ENCODE measurements around the gene RAB15. TPM values are rescaled to one million over a fixed set of nuclear protein-coding genes. Genes with fewer than 3 reads are reported as not detected.
"Not testable (repeated sequence)": the region's sequence is repeated elsewhere in the genome, so short reads cannot be mapped to it uniquely, and the experiment has no call there.

The RAB15 gene
- total RNA-seq, 1 donor from 2014 or later = 25.0 TPM

- TF ChIP-seq, protein P1, sequence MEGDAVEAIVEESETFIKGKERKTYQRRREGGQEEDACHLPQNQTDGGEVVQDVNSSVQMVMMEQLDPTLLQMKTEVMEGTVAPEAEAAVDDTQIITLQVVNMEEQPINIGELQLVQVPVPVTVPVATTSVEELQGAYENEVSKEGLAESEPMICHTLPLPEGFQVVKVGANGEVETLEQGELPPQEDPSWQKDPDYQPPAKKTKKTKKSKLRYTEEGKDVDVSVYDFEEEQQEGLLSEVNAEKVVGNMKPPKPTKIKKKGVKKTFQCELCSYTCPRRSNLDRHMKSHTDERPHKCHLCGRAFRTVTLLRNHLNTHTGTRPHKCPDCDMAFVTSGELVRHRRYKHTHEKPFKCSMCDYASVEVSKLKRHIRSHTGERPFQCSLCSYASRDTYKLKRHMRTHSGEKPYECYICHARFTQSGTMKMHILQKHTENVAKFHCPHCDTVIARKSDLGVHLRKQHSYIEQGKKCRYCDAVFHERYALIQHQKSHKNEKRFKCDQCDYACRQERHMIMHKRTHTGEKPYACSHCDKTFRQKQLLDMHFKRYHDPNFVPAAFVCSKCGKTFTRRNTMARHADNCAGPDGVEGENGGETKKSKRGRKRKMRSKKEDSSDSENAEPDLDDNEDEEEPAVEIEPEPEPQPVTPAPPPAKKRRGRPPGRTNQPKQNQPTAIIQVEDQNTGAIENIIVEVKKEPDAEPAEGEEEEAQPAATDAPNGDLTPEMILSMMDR (IDR thresholded peaks at IDR 0.05; ENCODE audit: unreplicated experiment) = no peak
- Mint-ChIP-seq H3K27ac (peak overlapping the region; percentile 89), H3K27me3 (ENCODE audit: low read depth) (no peaks in the 10 kb centered on the region), H3K4me1 (peaks cover 21% of the 10 kb centered on the region), H3K4me3 (peak overlapping the region; percentile 92), H3K9me3 (no peaks in the 10 kb centered on the region), H3K36me3 (peaks cover 2% of the 10 kb centered on the region)
- DNase-seq (ENCODE audit: low spot score in 2 of 2, unreplicated experiment in 2 of 2) = no peak
Observed at GRCh38 chr14:64915029-64915424, 57.1 kb downstream of the RAB15 start.

DNA sequence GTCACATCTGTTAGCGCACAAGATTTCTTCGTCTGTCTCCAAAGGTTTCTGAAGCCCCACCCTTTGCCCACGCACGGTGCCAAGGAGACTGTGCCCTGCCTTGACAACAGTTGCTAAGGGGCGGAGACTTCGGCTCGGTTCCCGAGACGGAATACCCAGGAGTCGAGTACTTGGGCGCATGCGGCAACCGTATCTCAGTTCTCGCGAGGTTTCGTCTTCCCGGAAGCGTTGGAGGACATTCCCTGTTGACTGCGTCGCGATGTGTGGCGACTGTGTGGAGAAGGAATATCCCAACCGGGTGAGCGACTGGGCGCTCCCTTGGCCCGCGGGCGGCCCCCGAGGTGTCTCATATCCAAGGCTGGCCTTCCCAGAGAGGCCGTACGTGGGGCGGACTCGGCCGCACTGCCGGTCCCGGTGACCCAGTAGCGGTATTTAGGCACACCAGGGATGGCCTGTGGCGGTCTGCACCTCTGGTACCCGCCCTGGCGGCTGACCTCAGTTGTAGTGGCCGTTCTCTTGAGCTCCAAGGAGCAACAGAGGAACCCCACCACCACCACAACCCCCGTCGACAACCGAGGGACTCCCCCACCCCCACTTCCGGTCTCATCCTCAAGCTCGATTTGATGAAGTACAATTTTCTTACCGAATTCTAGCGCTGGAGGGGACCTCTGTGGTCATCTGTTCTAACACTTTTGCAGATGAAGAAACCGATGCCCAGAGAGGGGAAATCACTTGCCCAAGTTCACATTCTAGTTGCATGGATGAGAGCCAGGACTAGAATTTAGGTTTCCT, 57.7 kb downstream of the RAB15 start, which contains the start of gene CHURC1:
Gene CHURC1, plus strand, starts transcription at position 219 of the 792 bp plus-strand sequence. Its CDS starts 41 bp downstream, at position 260.
- no peaks in the 10 kb centered on the region for H3K27me3 Mint-ChIP-seq (ENCODE audit: low read depth)
- peak; percentile 90 to 95 for DNase-seq (ENCODE audit: low spot score in 2 of 2, unreplicated experiment in 2 of 2)
- peaks cover 21% of the 10 kb centered on the region for H3K4me1 Mint-ChIP-seq
- no peaks in the 10 kb centered on the region for H3K9me3 Mint-ChIP-seq
- TF ChIP-seq, protein P1 (IDR thresholded peaks at IDR 0.05; ENCODE audit: unreplicated experiment) = no peak
- H3K27ac Mint-ChIP-seq = peak within 1 kb of the TSS; percentile 89
- H3K36me3 Mint-ChIP-seq = peaks cover 2% of the 10 kb centered on the region
- peak within 1 kb of the TSS; percentile 92 for H3K4me3 Mint-ChIP-seq

DNA sequence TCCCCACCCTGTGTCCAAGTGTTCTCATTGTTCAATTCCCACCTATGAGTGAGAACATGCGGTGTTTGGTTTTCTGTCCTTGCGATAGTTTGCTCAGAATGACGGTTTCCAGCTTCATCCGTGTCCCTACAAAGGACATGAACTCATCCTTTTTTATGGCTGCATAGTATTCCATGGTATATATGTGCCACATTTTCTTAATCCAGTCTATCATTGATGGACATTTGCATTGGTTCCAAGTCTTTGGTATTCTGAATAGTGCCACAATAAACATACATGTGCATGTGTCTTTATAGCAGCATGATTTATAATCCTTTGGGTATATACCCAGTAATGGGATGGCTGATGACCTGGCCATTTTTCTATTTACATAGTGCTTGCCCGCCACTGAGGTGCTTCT, 58.7 kb downstream of the RAB15 start:
- H3K27ac Mint-ChIP-seq = peak overlapping the region; percentile 89
- not testable (repeated sequence) for H3K9me3 Mint-ChIP-seq; H3K36me3 Mint-ChIP-seq; H3K27me3 Mint-ChIP-seq (ENCODE audit: low read depth); DNase-seq (ENCODE audit: low spot score in 2 of 2, unreplicated experiment in 2 of 2)
- peaks cover 21% of the 10 kb centered on the region for H3K4me1 Mint-ChIP-seq
- H3K4me3 Mint-ChIP-seq = peak overlapping the region; percentile 92

- Mint-ChIP-seq H3K9me3 (no peaks in the 10 kb centered on the region), H3K27me3 (ENCODE audit: low read depth) (no peaks in the 10 kb centered on the region), H3K27ac (no peak overlapping the region), H3K4me1 (peaks cover 22% of the 10 kb centered on the region), H3K4me3 (no peak overlapping the region), H3K36me3 (peaks cover 2% of the 10 kb centered on the region)
- TF ChIP-seq, protein P1 (IDR thresholded peaks at IDR 0.05; ENCODE audit: unreplicated experiment) = no peak
- DNase-seq (ENCODE audit: low spot score in 2 of 2, unreplicated experiment in 2 of 2) = no peak
Observed at GRCh38 chr14:64912261-64912660, 59.9 kb downstream of the RAB15 start.

GRCh38 chr14:64910847-64911495, 61.2 kb downstream of the RAB15 start:
- Mint-ChIP-seq H3K27ac (no peak overlapping the region), H3K36me3 (no peaks in the 10 kb centered on the region), H3K27me3 (ENCODE audit: low read depth) (no peaks in the 10 kb centered on the region), H3K4me3 (no peak overlapping the region), H3K4me1 (peaks cover 26% of the 10 kb centered on the region), H3K9me3 (no peaks in the 10 kb centered on the region)
- TF ChIP-seq, protein P1 (IDR thresholded peaks at IDR 0.05; ENCODE audit: unreplicated experiment) = peak; percentile 55
- no peak for DNase-seq (ENCODE audit: low spot score in 2 of 2, unreplicated experiment in 2 of 2)

DNA sequence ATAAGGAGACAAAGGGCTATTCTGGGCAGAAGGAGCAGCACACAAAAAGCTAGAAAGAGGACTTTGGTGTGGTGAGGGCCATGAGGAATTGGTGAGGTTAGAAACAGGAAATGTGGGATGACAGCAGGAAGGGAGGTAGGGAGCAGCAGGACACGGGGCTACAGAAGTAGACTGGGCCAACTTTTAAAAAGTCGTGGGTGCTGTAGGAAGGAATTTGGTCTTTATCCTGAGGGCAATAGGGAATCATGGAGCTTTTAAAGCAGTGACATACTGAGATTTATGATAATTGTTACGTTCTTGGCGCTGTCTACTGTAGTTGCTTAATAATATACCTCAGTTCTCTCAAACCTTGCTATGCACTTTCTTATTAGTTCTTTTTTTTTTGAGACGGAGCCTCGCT, 66.1 kb downstream of the RAB15 start:
- Mint-ChIP-seq H3K4me3 (no peak overlapping the region), H3K27ac (peak overlapping the region; percentile 50), H3K4me1 (peaks cover 16% of the 10 kb centered on the region), H3K27me3 (ENCODE audit: low read depth) (no peaks in the 10 kb centered on the region), H3K36me3 (no peaks in the 10 kb centered on the region), H3K9me3 (no peaks in the 10 kb centered on the region)
- TF ChIP-seq, protein P1 (IDR thresholded peaks at IDR 0.05; ENCODE audit: unreplicated experiment) = no peak
- DNase-seq (ENCODE audit: low spot score in 2 of 2, unreplicated experiment in 2 of 2) = no peak

All from mesothelial cell of epicardium (in vitro differentiated cells).